GM19397 (cell line): ENCODE data around the gene STX8.
"Not testable (repeated sequence)": the region's sequence is repeated elsewhere in the genome, so short reads cannot be mapped to it uniquely, and the experiment has no call there.

Source experiments
- ATAC-seq: cut with Tn5 transposase; IDR thresholded peaks from one replicate; pipeline ENCODE4 v1.9.1; 2021; ENCODE audit warnings: mild to moderate bottlenecking, moderate library complexity; ENCODE audit not compliant: unreplicated experiment

STX8 gene

GRCh38 chr17:9557161-9557755, 18.4 kb downstream of the STX8 start:
- no peak for ATAC-seq

GRCh38 chr17:9554715-9555114, 20.9 kb downstream of the STX8 start:
- ATAC-seq: not testable (repeated sequence)

GRCh38 chr17:9553596-9553995, 22.0 kb downstream of the STX8 start:
- no peak for ATAC-seq

- ATAC-seq: no peak
Observed at GRCh38 chr17:9553181-9553580, 22.4 kb downstream of the STX8 start.

GRCh38 chr17:9549215-9549614, 26.4 kb downstream of the STX8 start:
- no peak for ATAC-seq

- ATAC-seq: no peak
Observed at GRCh38 chr17:9544221-9544620, 31.4 kb downstream of the STX8 start.

- ATAC-seq: no peak
Observed at GRCh38 chr17:9541718-9542117, 33.9 kb downstream of the STX8 start.

- no peak for ATAC-seq
Observed at GRCh38 chr17:9538626-9539025, 37.0 kb downstream of the STX8 start.

GRCh38 chr17:9537177-9537776, 38.3 kb downstream of the STX8 start:
- no peak for ATAC-seq

- ATAC-seq: no peak
Observed at GRCh38 chr17:9536061-9536460, 39.6 kb downstream of the STX8 start.

- ATAC-seq: no peak
Observed at GRCh38 chr17:9533441-9533840, 42.2 kb downstream of the STX8 start.

GRCh38 chr17:9532715-9533114, 42.9 kb downstream of the STX8 start:
- ATAC-seq: no peak

- ATAC-seq: no peak
Observed at GRCh38 chr17:9531034-9531433, 44.6 kb downstream of the STX8 start.

GRCh38 chr17:9529033-9529700, 46.5 kb downstream of the STX8 start:
- no peak for ATAC-seq

GRCh38 chr17:9527788-9528187, 47.8 kb downstream of the STX8 start:
- no peak for ATAC-seq

- ATAC-seq: no peak
Observed at GRCh38 chr17:9522074-9522473, 53.5 kb downstream of the STX8 start.

- ATAC-seq: no peak
Observed at GRCh38 chr17:9521062-9521461, 54.6 kb downstream of the STX8 start.

- ATAC-seq: no peak
Observed at GRCh38 chr17:9520649-9521048, 55.0 kb downstream of the STX8 start.

GRCh38 chr17:9519583-9520272, 55.9 kb downstream of the STX8 start:
- no peak for ATAC-seq

GRCh38 chr17:9517396-9517795, 58.2 kb downstream of the STX8 start:
- no peak for ATAC-seq

- ATAC-seq: no peak
Observed at GRCh38 chr17:9513266-9513665, 62.4 kb downstream of the STX8 start.
